HG03159 (cell line): Measurements from ENCODE around the gene PSKH1.

Experiments
- ATAC-seq: cut with Tn5 transposase; IDR thresholded peaks from one replicate; pipeline ENCODE4 v1.9.1; 2021; ENCODE audit warnings: mild to moderate bottlenecking, moderate library complexity; ENCODE audit not compliant: unreplicated experiment

PSKH1 gene

DNA sequence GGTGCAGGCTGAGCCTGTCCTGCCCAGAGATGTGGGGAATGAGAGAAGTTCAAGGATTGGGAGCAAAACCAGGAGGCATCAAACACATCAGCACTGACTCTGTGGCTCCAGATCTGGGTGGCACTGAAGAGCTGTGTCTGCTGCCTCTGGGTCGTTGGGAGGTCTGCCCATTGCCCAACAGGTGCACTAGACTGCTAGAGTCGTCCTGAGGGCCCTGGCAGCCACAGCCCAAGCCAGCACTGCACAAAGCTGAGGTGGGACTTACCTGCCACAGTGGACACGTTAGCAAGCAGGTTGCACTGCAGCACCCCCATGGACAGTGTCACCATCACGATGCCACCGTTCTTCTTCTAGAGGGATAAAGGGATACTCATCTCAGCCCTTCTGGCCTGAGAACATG, 84.0 kb downstream of the PSKH1 start:
- no peak for ATAC-seq

DNA sequence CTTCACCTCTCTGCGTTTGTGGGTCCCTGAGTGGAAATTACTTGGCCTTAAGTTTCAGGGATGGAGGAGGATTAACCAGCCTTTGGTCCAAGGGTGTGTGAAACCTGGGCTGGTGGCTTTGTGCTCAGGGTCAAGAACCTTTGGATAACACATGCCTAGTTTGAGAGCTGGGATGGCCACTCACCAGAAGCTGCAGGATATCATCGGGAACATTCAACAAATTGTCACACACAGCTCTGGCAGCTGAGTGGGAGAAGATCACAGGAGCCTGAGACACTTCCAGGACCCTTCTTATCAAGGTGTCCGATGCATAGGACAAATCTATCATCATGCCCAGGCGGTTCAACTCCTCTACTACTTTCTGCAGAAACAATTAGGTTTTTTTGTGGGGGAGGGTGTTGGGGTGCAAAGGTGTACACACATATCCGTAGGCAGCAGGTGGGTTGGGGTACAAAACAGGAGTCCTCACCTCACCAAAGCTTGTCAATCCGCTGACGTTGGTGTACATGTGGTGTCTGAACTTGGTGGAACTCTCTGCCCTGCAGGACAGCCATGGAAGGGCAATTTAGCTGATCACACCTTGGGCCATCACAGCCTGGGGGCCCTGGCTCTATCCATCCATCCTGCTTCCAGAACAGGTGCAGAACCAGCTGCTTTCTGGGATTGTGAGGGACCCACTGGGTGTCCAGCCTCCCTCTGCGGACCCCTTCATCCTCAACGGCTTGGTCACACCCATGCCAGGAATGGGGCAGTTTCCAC, 84.6 kb downstream of the PSKH1 start:
- ATAC-seq = no peak
